ENCODE results near the gene C12orf56.
"Not testable (repeated sequence)": the region's sequence is repeated elsewhere in the genome, so short reads cannot be mapped to it uniquely, and the experiment has no call there.

C12orf56 gene

GRCh38 chr12:64225626-64226025 lies 164.9 kb downstream of the C12orf56 start:
- DNase-seq: no peak

- peak; percentile 95 for DNase-seq
These were observed 168.4 kb downstream of the C12orf56 start, which contains the start of gene KICS2 for GRCh38 chr12:64222009-64222765. TSS of gene KICS2 (minus strand) at chr12:64222296. CDS start at chr12:64222237, 59 bp downstream.

GRCh38 chr12:64221651-64222008 lies 168.9 kb downstream of the C12orf56 start:
- DNase-seq: no peak

GRCh38 chr12:64220046-64220445 lies 170.5 kb downstream of the C12orf56 start:
- DNase-seq: no peak

- DNase-seq: no peak
These were observed 171.4 kb downstream of the C12orf56 start for GRCh38 chr12:64219145-64219544.

- DNase-seq: no peak
These were observed 172.0 kb downstream of the C12orf56 start for GRCh38 chr12:64218597-64218996.

- not testable (repeated sequence) for DNase-seq
These were observed 172.9 kb downstream of the C12orf56 start for GRCh38 chr12:64217643-64218042.

GRCh38 chr12:64216239-64216638 lies 174.3 kb downstream of the C12orf56 start:
- DNase-seq: no peak
